ENCODE measurements around the gene CRYBG2.

Gene CRYBG2

GRCh38 chr1:26282401-26282918 lies 71.5 kb downstream of the CRYBG2 start:
- peaks cover 0 to 7% of the 10 kb centered on the region in 2 donors for H3K36me3 ChIP-seq (ENCODE audit: control insufficient read depth in 1 of 2, insufficient read depth in 2 of 2, low read length in 2 of 2)
- no peak overlapping the region for H3K27ac ChIP-seq (ENCODE audit: low read length)
- no peaks in the 10 kb centered on the region for H3K27me3 ChIP-seq (ENCODE audit: low read depth, low read length)
- peaks cover 31 to 44% of the 10 kb centered on the region in 2 donors for H3K4me1 ChIP-seq (ENCODE audit: control insufficient read depth in 1 of 2, insufficient read depth in 2 of 2, low read length in 2 of 2)
- H3K4me3 ChIP-seq (ENCODE audit: low read depth in 1 of 2, low read length in 2 of 2) = no peak overlapping the region
- no peaks in the 10 kb centered on the region for H3K9me3 ChIP-seq (ENCODE audit: control insufficient read depth in 1 of 2, low read length in 2 of 2)

DNA sequence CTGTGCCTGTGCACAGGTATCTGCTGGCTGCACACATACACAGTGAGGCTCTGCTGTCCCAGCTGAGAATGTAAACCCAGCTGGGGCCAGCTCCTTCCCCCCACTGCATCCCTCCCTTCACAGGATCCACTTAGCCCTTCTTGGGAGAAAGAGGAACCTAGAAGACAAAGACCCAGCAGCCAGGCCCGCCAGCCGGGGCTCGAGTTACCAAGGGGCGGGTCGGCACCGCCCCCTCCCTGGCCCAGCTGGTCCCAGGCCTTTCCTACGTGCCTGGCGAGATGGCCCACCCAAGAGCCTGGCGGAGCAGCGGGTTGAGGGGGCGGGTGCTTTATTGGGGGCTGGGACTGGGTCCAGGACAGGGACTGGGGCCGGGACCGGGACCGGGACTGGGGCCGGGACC lies 72.0 kb downstream of the CRYBG2 start:
- H3K9me3 ChIP-seq (ENCODE audit: control insufficient read depth in 1 of 2, low read length in 2 of 2) = no peaks in the 10 kb centered on the region
- peaks cover 33 to 46% of the 10 kb centered on the region in 2 donors for H3K4me1 ChIP-seq (ENCODE audit: control insufficient read depth in 1 of 2, insufficient read depth in 2 of 2, low read length in 2 of 2)
- H3K4me3 ChIP-seq (ENCODE audit: low read depth in 1 of 2, low read length in 2 of 2) = peak overlapping the region; percentile 15 to 65
- H3K36me3 ChIP-seq (ENCODE audit: control insufficient read depth in 1 of 2, insufficient read depth in 2 of 2, low read length in 2 of 2) = peaks cover 0 to 9% of the 10 kb centered on the region in 2 donors
- H3K27me3 ChIP-seq (ENCODE audit: low read depth, low read length) = no peaks in the 10 kb centered on the region
- H3K27ac ChIP-seq (ENCODE audit: low read length) = no peak overlapping the region

- no peaks in the 10 kb centered on the region for H3K27me3 ChIP-seq (ENCODE audit: low read depth, low read length)
- H3K36me3 ChIP-seq (ENCODE audit: control insufficient read depth in 1 of 2, insufficient read depth in 2 of 2, low read length in 2 of 2) = peaks cover 0 to 11% of the 10 kb centered on the region in 2 donors
- H3K4me3 ChIP-seq (ENCODE audit: low read depth in 1 of 2, low read length in 2 of 2) = peak overlapping the region; percentile 65 to 70
- no peaks in the 10 kb centered on the region for H3K9me3 ChIP-seq (ENCODE audit: control insufficient read depth in 1 of 2, low read length in 2 of 2)
- H3K27ac ChIP-seq (ENCODE audit: low read length) = peak overlapping the region; percentile 77
- H3K4me1 ChIP-seq (ENCODE audit: control insufficient read depth in 1 of 2, insufficient read depth in 2 of 2, low read length in 2 of 2) = peaks cover 40 to 51% of the 10 kb centered on the region in 2 donors
Observed at GRCh38 chr1:26281091-26281958, 72.6 kb downstream of the CRYBG2 start.

DNA sequence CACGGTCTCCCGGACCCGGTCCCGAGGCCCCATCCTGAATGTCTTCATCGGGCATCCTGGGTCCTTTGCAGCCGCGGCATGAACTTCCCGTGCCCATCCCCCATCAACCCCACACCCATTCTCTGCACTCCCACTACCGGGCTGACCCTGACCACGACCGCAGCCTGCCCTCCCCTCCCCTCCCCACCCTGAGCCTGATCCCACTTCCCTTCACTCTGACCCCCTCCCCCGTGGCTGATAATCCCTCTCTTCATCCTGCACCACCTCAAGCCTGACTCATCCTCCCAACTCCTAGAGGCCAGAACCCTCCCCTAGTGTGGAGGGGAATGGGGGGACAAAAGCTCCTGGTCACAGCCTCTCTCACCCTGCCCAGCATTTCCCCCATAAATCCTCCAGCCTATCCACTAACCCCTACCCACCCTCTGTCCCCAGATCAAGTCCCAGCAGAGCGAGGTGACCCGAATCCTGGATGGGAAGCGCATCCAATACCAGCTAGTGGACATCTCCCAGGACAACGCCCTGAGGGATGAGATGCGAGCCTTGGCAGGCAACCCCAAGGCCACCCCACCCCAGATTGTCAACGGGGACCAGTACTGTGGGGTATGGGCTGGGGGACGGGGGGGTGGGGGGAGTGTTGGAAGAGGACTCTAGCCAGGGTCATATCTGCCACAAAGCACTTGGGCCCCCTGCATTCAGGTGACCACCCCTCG lies 73.4 kb downstream of the CRYBG2 start:
- Histone ChIP-seq H3K27me3 (ENCODE audit: low read depth, low read length) (no peaks in the 10 kb centered on the region), H3K27ac (ENCODE audit: low read length) (peak overlapping the region; percentile 77), H3K4me3 (ENCODE audit: low read depth in 1 of 2, low read length in 2 of 2) (peak overlapping the region; percentile 65 to 70), H3K9me3 (ENCODE audit: control insufficient read depth in 1 of 2, low read length in 2 of 2) (no peaks in the 10 kb centered on the region), H3K36me3 (ENCODE audit: control insufficient read depth in 1 of 2, insufficient read depth in 2 of 2, low read length in 2 of 2) (peaks cover 0 to 11% of the 10 kb centered on the region in 2 donors), H3K4me1 (ENCODE audit: control insufficient read depth in 1 of 2, insufficient read depth in 2 of 2, low read length in 2 of 2) (peaks cover 44 to 57% of the 10 kb centered on the region in 2 donors)

GRCh38 chr1:26279456-26280332 lies 74.2 kb downstream of the CRYBG2 start, which contains the start of gene SH3BGRL3:
SH3BGRL3 (plus strand) TSS chr1:26280086; CDS start chr1:26280156, 70 bp downstream.
- H3K36me3 ChIP-seq (ENCODE audit: control insufficient read depth in 1 of 2, insufficient read depth in 2 of 2, low read length in 2 of 2) = peaks cover 0 to 11% of the 10 kb centered on the region in 2 donors
- H3K27me3 ChIP-seq (ENCODE audit: low read depth, low read length) = no peaks in the 10 kb centered on the region
- peak within 1 kb of the TSS; percentile 87 for H3K27ac ChIP-seq (ENCODE audit: low read length)
- peak within 1 kb of the TSS; percentile 65 to 70 for H3K4me3 ChIP-seq (ENCODE audit: low read depth in 1 of 2, low read length in 2 of 2)
- no peaks in the 10 kb centered on the region for H3K9me3 ChIP-seq (ENCODE audit: control insufficient read depth in 1 of 2, low read length in 2 of 2)
- H3K4me1 ChIP-seq (ENCODE audit: control insufficient read depth in 1 of 2, insufficient read depth in 2 of 2, low read length in 2 of 2) = peaks cover 41 to 60% of the 10 kb centered on the region in 2 donors

GRCh38 chr1:26278724-26279455 lies 75.0 kb downstream of the CRYBG2 start:
- Histone ChIP-seq H3K4me1 (ENCODE audit: control insufficient read depth in 1 of 2, insufficient read depth in 2 of 2, low read length in 2 of 2) (peaks cover 35 to 55% of the 10 kb centered on the region in 2 donors), H3K9me3 (ENCODE audit: control insufficient read depth in 1 of 2, low read length in 2 of 2) (no peaks in the 10 kb centered on the region), H3K4me3 (ENCODE audit: low read depth in 1 of 2, low read length in 2 of 2) (peak overlapping the region; percentile 65 to 70), H3K27ac (ENCODE audit: low read length) (peak overlapping the region; percentile 87), H3K36me3 (ENCODE audit: control insufficient read depth in 1 of 2, insufficient read depth in 2 of 2, low read length in 2 of 2) (peaks cover 0 to 11% of the 10 kb centered on the region in 2 donors), H3K27me3 (ENCODE audit: low read depth, low read length) (no peaks in the 10 kb centered on the region)

DNA sequence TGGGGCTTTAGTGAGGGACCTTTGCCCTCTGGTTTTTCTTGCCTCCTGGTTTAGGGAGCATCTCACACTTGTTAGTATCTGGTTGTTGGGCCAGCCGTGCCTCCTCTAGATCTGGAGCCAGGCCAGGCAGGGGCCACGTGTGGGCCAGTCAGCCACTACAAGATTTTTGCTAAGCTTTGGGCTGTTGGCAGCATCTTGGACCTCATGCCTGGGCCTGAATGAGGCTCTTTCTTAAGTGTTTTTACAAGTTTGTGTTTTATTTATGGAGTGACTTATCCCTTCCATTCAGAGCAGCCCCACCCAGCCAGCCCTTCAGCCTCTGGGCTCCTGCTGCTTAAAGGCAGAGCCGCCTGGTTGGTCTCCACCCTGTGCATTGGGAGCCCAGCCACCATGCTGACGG lies 75.6 kb downstream of the CRYBG2 start:
- peak overlapping the region; percentile 87 for H3K27ac ChIP-seq (ENCODE audit: low read length)
- no peak overlapping the region for H3K4me3 ChIP-seq (ENCODE audit: low read depth in 1 of 2, low read length in 2 of 2)
- H3K27me3 ChIP-seq (ENCODE audit: low read depth, low read length) = no peaks in the 10 kb centered on the region
- H3K4me1 ChIP-seq (ENCODE audit: control insufficient read depth in 1 of 2, insufficient read depth in 2 of 2, low read length in 2 of 2) = peaks cover 35 to 55% of the 10 kb centered on the region in 2 donors
- peaks cover 0 to 11% of the 10 kb centered on the region in 2 donors for H3K36me3 ChIP-seq (ENCODE audit: control insufficient read depth in 1 of 2, insufficient read depth in 2 of 2, low read length in 2 of 2)
- no peaks in the 10 kb centered on the region for H3K9me3 ChIP-seq (ENCODE audit: control insufficient read depth in 1 of 2, low read length in 2 of 2)

- Histone ChIP-seq H3K27ac (ENCODE audit: low read length) (peak overlapping the region; percentile 87), H3K4me1 (ENCODE audit: control insufficient read depth in 1 of 2, insufficient read depth in 2 of 2, low read length in 2 of 2) (peaks cover 35 to 55% of the 10 kb centered on the region in 2 donors), H3K36me3 (ENCODE audit: control insufficient read depth in 1 of 2, insufficient read depth in 2 of 2, low read length in 2 of 2) (peaks cover 0 to 11% of the 10 kb centered on the region in 2 donors)
Observed at GRCh38 chr1:26277719-26278118, 76.2 kb downstream of the CRYBG2 start.

DNA sequence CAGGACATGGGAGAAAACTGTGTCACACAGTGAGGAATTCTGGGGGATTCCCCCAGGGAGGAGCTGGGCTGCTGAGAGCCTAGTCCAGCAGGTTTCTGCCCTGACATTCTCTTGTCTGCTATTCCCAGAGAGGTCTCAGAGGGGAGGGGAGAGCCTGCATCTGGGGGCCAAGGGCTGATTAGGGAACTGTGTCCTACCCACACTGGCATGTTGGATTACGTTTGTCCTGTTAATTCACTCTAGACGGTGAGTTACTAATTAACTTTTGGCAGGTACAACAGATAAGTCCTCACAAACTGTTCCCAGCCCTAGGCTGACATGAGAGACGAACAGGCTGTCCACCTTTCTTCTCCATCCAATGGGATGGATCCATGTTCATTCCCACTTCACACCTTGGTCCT lies 76.7 kb downstream of the CRYBG2 start:
- no peak overlapping the region for H3K4me3 ChIP-seq (ENCODE audit: low read depth in 1 of 2, low read length in 2 of 2)
- H3K27ac ChIP-seq (ENCODE audit: low read length) = peak overlapping the region; percentile 87
- H3K9me3 ChIP-seq (ENCODE audit: control insufficient read depth in 1 of 2, low read length in 2 of 2) = no peaks in the 10 kb centered on the region
- H3K36me3 ChIP-seq (ENCODE audit: control insufficient read depth in 1 of 2, insufficient read depth in 2 of 2, low read length in 2 of 2) = peaks cover 0 to 11% of the 10 kb centered on the region in 2 donors
- no peaks in the 10 kb centered on the region for H3K27me3 ChIP-seq (ENCODE audit: low read depth, low read length)
- peaks cover 35 to 54% of the 10 kb centered on the region in 2 donors for H3K4me1 ChIP-seq (ENCODE audit: control insufficient read depth in 1 of 2, insufficient read depth in 2 of 2, low read length in 2 of 2)

More at GRCh38 chr1:26277719-26278118, 76.2 kb downstream of the CRYBG2 start:
- no peaks in the 10 kb centered on the region for H3K27me3 ChIP-seq (ENCODE audit: low read depth, low read length)
- no peaks in the 10 kb centered on the region for H3K9me3 ChIP-seq (ENCODE audit: control insufficient read depth in 1 of 2, low read length in 2 of 2)
- H3K4me3 ChIP-seq (ENCODE audit: low read depth in 1 of 2, low read length in 2 of 2) = no peak overlapping the region

- Histone ChIP-seq H3K36me3 (ENCODE audit: control insufficient read depth in 1 of 2, insufficient read depth in 2 of 2, low read length in 2 of 2) (peaks cover 0 to 9% of the 10 kb centered on the region in 2 donors), H3K9me3 (ENCODE audit: control insufficient read depth in 1 of 2, low read length in 2 of 2) (no peaks in the 10 kb centered on the region), H3K4me3 (ENCODE audit: low read depth in 1 of 2, low read length in 2 of 2) (no peak overlapping the region), H3K27ac (ENCODE audit: low read length) (peak overlapping the region; percentile 87), H3K27me3 (ENCODE audit: low read depth, low read length) (no peaks in the 10 kb centered on the region), H3K4me1 (ENCODE audit: control insufficient read depth in 1 of 2, insufficient read depth in 2 of 2, low read length in 2 of 2) (peaks cover 35 to 47% of the 10 kb centered on the region in 2 donors)
Observed at GRCh38 chr1:26276432-26276838, 77.5 kb downstream of the CRYBG2 start.
